ENCODE data around the gene KDM3B.

- TF ChIP-seq CTCF (IDR thresholded peaks at IDR 0.05) (no peak), POLR2A (IDR thresholded peaks at IDR 0.05) (no peak)
These were observed 118.0 kb downstream of the KDM3B start for GRCh38 chr5:138470322-138471051.
